ENCODE measurements around the gene KLHL41. TPM values are rescaled to one million over a fixed set of nuclear protein-coding genes. Genes with fewer than 3 reads are reported as not detected.

The KLHL41 gene
- total and polyA plus RNA-seq, 12 donors = 32.5 to 185 (median 126) TPM

DNA sequence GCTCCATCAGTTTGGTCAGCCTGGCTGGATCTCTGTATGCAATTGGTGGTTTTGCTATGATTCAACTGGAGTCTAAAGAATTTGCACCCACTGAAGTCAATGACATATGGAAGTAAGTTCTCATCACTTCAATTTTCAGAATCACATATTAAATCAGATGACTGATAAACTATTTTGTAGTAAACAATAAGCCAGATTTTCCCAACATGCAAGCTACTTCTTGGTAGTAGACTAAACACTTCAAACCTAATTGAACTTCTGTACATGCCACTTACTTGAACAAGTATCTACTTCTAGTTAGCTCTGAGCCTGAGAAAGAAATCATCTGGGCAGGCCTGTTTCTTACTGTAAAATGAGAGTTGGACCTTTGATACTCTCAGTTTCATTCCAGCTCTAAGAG lies 11.4 kb downstream of the KLHL41 start:
- DNase-seq (no peak), ATAC-seq (no peak)
- H3K27ac ChIP-seq = no peak overlapping the region
- no peak overlapping the region for H3K4me3 ChIP-seq
- no peaks in the 10 kb centered on the region for H3K9me3 ChIP-seq
- intact Hi-C loops (cut with DNase I) = loop anchor here in 2 of 10 donors (10.0 kb wide), 1 partner anchor 274 kb away; the partner anchor contains the start of gene SSB (in 2 of the 2)
- TF ChIP-seq, protein P1, sequence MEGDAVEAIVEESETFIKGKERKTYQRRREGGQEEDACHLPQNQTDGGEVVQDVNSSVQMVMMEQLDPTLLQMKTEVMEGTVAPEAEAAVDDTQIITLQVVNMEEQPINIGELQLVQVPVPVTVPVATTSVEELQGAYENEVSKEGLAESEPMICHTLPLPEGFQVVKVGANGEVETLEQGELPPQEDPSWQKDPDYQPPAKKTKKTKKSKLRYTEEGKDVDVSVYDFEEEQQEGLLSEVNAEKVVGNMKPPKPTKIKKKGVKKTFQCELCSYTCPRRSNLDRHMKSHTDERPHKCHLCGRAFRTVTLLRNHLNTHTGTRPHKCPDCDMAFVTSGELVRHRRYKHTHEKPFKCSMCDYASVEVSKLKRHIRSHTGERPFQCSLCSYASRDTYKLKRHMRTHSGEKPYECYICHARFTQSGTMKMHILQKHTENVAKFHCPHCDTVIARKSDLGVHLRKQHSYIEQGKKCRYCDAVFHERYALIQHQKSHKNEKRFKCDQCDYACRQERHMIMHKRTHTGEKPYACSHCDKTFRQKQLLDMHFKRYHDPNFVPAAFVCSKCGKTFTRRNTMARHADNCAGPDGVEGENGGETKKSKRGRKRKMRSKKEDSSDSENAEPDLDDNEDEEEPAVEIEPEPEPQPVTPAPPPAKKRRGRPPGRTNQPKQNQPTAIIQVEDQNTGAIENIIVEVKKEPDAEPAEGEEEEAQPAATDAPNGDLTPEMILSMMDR (IDR thresholded peaks at IDR 0.05) = no peak
- H3K36me3 ChIP-seq = peaks cover 0 to 66% (median 5%) of the 10 kb centered on the region in 9 donors
- H3K27me3 ChIP-seq = no peaks in the 10 kb centered on the region
- peaks cover 0 to 7% (median 0%) of the 10 kb centered on the region in 9 donors for H3K4me1 ChIP-seq

DNA sequence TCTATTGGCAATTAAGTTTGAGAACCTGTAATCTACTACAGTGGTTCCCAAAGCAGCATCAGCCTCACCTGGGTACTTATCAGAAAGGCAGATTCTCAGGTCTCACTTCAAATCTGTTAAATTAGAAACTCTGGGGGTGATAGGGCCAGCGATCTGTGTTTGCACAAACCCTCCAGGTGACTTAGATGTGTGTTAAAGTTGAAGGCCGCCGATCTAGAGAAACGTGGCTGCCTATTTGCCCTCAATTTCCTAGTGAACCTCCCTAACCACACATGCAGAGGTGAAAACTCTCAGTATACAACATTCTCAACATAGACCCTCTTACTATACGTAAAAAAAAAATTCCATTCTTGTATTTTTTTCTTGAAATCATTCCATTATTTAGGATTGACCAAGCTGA lies 14.2 kb downstream of the KLHL41 start:
- Histone ChIP-seq H3K36me3 (peaks cover 0 to 76% (median 10%) of the 10 kb centered on the region in 9 donors), H3K4me1 (no peaks in the 10 kb centered on the region), H3K27ac (no peak overlapping the region), H3K9me3 (no peaks in the 10 kb centered on the region), H3K4me3 (no peak overlapping the region), H3K27me3 (no peaks in the 10 kb centered on the region)
- ATAC-seq = no peak
- intact Hi-C loops (cut with DNase I) = loop anchor here in 2 of 10 donors (10.0 kb wide), 1 partner anchor 271 kb away; the partner anchor contains the start of gene SSB (in 2 of the 2)
- no peak for DNase-seq
- 68 to 70% methylated on average over 5 of the region's 5 CpGs for WGBS, 2 donors
- TF ChIP-seq, protein P1 (IDR thresholded peaks at IDR 0.05) = no peak

DNA sequence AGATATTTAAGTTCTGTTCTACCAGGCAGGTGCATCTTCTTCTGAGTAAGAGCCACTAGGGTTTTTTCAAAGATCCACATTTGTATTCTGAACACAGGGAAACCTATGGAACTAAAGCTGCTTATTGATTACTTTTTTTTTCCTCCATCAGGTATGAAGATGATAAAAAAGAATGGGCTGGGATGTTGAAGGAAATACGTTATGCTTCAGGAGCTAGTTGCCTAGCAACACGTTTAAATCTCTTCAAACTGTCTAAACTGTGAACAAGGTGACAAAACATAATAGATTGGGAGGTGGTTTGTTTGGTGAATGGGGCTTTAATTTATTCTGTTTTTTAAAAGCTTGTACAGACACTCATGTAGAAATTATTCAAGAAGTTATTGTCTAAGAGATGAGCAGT lies 15.9 kb downstream of the KLHL41 start:
- intact Hi-C loops (cut with DNase I) = loop anchor here in 2 of 10 donors (10.0 kb wide), 1 partner anchor 269 kb away; the partner anchor contains the start of gene SSB (in 2 of the 2)
- no peak overlapping the region for H3K4me3 ChIP-seq
- no peak for ATAC-seq
- no peaks in the 10 kb centered on the region for H3K4me1 ChIP-seq
- TF ChIP-seq, protein P1 (IDR thresholded peaks at IDR 0.05) = no peak
- 61 to 78% methylated on average over 2 of the region's 2 CpGs for WGBS, 2 donors
- no peaks in the 10 kb centered on the region for H3K27me3 ChIP-seq
- peaks cover 0 to 89% (median 18%) of the 10 kb centered on the region in 9 donors for H3K36me3 ChIP-seq
- no peak overlapping the region for H3K27ac ChIP-seq
- H3K9me3 ChIP-seq = no peaks in the 10 kb centered on the region
- DNase-seq = no peak

DNA sequence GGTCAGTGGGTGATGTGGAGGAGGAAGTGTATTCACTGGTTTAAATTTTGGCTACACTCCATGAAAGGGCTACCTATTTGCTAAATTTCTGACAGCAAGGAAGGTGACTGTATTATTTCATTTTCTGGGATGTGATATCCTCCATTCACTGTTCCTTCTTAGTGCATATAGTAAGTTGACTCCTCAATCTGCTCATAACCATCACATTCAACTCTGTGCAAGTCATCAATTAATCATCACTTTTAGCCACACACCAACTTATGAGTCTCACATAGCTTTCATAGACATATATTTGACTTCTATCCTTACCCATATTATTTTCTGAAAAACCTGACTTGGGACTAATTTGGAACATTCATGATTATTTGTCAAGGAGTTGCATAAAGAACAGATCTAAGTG lies 16.9 kb downstream of the KLHL41 start:
- peaks cover 0 to 90% (median 23%) of the 10 kb centered on the region in 9 donors for H3K36me3 ChIP-seq

More for the DNA sequence above, 16.9 kb downstream of the KLHL41 start:
- H3K4me1 ChIP-seq = no peaks in the 10 kb centered on the region
- intact Hi-C loops (cut with DNase I) = loop anchor here in 2 of 10 donors (10.0 kb wide), 1 partner anchor 268 kb away; the partner anchor contains the start of gene SSB (in 2 of the 2)
- DNase-seq (no peak), ATAC-seq (no peak)
- no peak overlapping the region for H3K27ac ChIP-seq
- H3K4me3 ChIP-seq = no peak overlapping the region
- H3K9me3 ChIP-seq = no peaks in the 10 kb centered on the region
- H3K27me3 ChIP-seq = no peaks in the 10 kb centered on the region
- TF ChIP-seq, protein P1 (IDR thresholded peaks at IDR 0.05) = no peak
